K562 (cell line): Measurements from ENCODE around the gene HIVEP1. TPM values are rescaled to one million over a fixed set of nuclear protein-coding genes. Genes with fewer than 3 reads are reported as not detected.
A peak's percentile ranks its signal among the peaks of the same experiment; 100 is the strongest.

Experiments used
- CREBBP ChIP-seq: IDR thresholded peaks from one replicate; pipeline ENCODE4 v1.6.1; 2012; ENCODE audit warnings: low read depth, mild to moderate bottlenecking, control low read depth, inconsistent platforms, low read length
- EHMT2 ChIP-seq: fragments of 450-650 bp; IDR thresholded peaks from 2 replicates; pipeline ENCODE4 v1.6.1; 2018; ENCODE audit warnings: antibody characterized with exemption
- KLF10 ChIP-seq: fragments of 250-450 bp; sonication (Bioruptor Pico); IDR thresholded peaks from 2 replicates; pipeline ENCODE4 v1.6.1; 2021; ENCODE audit warnings: matching md5 sums
- NCOR1 ChIP-seq: fragments of 450-650 bp; IDR thresholded peaks from 2 replicates; pipeline ENCODE4 v1.6.1; 2016; ENCODE audit warnings: mild to moderate bottlenecking, moderate library complexity
- PHB2 ChIP-seq: fragments of 450-650 bp; IDR thresholded peaks from 2 replicates; pipeline ENCODE4 v1.6.1; 2017; ENCODE audit warnings: low read depth
- RCOR1 ChIP-seq, 2 experiments: IDR thresholded peaks; 2 replicates each; pipeline ENCODE4 v1.6.1; 2012; ENCODE audit warnings: low read depth in 2 of 2, low read length in 2 of 2, borderline replicate concordance in 1 of 2, improper control_type of control experiment in 1 of 2
- TRIM28 ChIP-seq: fragments of 450-650 bp; IDR thresholded peaks from 2 replicates; pipeline ENCODE4 v1.6.1; 2017
- WHSC1 ChIP-seq: IDR thresholded peaks from one replicate; pipeline ENCODE4 v1.6.1; 2012; ENCODE audit warnings: low read length, control low read depth, inconsistent platforms
- ZEB2 ChIP-seq: fragments of 450-650 bp; IDR thresholded peaks from 2 replicates; pipeline ENCODE4 v1.6.1; 2016
- ZNF134 ChIP-seq: fragments of 250-450 bp; sonication (Bioruptor Pico); conservative IDR thresholded peaks from 2 replicates; pipeline ENCODE4 v1.4.0; 2020
- ZNF217 ChIP-seq: sonication (generic); formaldehyde crosslinking; IDR thresholded peaks from 2 replicates; pipeline ENCODE4 v1.8.0; 2022; ENCODE audit warnings: mild to moderate bottlenecking, missing genetic modification reagents
- ZNF263 ChIP-seq: sonication (generic); formaldehyde crosslinking; IDR thresholded peaks from 2 replicates; pipeline ENCODE4 v1.8.0; 2022; ENCODE audit warnings: mild to moderate bottlenecking, missing genetic modification reagents, borderline replicate concordance
- ZNF311 ChIP-seq: fragments of 250-450 bp; sonication (Bioruptor Pico); IDR thresholded peaks from 2 replicates; pipeline ENCODE4 v1.4.0; 2020; ENCODE audit warnings: mild to moderate bottlenecking, moderate library complexity
- ZNF717 ChIP-seq: fragments of 250-450 bp; sonication (Bioruptor Pico); IDR thresholded peaks from 2 replicates; pipeline ENCODE4 v1.5.0; 2021
- polyA plus RNA-seq, 8 experiments: library from polyadenylated mRNA; depleted of rRNA in 4 of 8; stranded (reverse) in 5 of 8; unstranded in 3 of 8; fragments of >200 nt; fragmentation: Nextera tagmentation in 2 of 8; fragmentation: Illumina TruSeq in 1 of 8; extraction: Ambion mirVana in 2 of 8; extraction: Trizol in 1 of 8; gene quantifications; 2 replicates each; pipeline versions ENCODE4 v1.2.1 to v1.2.3, GENCODE V29; 2011 to 2014; ENCODE audit warnings: inconsistent platforms in 1 of 8, missing spikeins in 1 of 8
- total RNA-seq, 7 experiments: library from RNA; depleted of rRNA in 6 of 7; stranded (reverse); fragments of >200 nt in 6 of 7; fragmentation: Illumina TruSeq in 2 of 7; extraction: Trizol in 2 of 7; gene quantifications; 2 replicates each; pipeline versions ENCODE4 v1.2.1 to v1.2.3, GENCODE V29; 2011 to 2021; ENCODE audit warnings: low replicate concordance in 1 of 7
- TF ChIP-seq, protein P1 (sequence below): fragments of 450-650 bp; IDR thresholded peaks from 2 replicates; pipeline ENCODE4 v1.6.1; 2016; ENCODE audit warnings: mild to moderate bottlenecking
- TF ChIP-seq, protein P2 (sequence below), 2 experiments: fragments of 150-350 bp in 1 of 2; IDR thresholded peaks; 2 replicates each; pipeline ENCODE4 v1.6.1; 2012 to 2016; ENCODE audit warnings: low read depth in 2 of 2, low read length in 2 of 2, mild to moderate bottlenecking in 1 of 2, moderate library complexity in 1 of 2
- TF ChIP-seq, protein P3 (sequence below), 2 experiments: IDR thresholded peaks; 2 replicates each; pipeline ENCODE4 v1.6.1; 2011; ENCODE audit warnings: borderline replicate concordance in 1 of 2, control low read depth in 1 of 2, low read depth in 1 of 2, low read length in 1 of 2, mild to moderate bottlenecking in 1 of 2, mixed read lengths in 1 of 2, moderate library complexity in 1 of 2; ENCODE audit not compliant: insufficient read depth in 1 of 2, insufficient read length in 1 of 2, poor library complexity in 1 of 2, severe bottlenecking in 1 of 2; ENCODE audit errors: extremely low read depth in 1 of 2
- TF ChIP-seq, protein P4 (sequence below): sonication (generic); IDR thresholded peaks from 2 replicates; pipeline ENCODE4 v1.6.1; 2016
- TF ChIP-seq, protein P5 (sequence below): fragments of 450-650 bp; IDR thresholded peaks from 2 replicates; pipeline ENCODE4 v1.6.1; 2016; ENCODE audit warnings: antibody characterized with exemption

HIVEP1 gene
- total and polyA plus RNA-seq, 9 of the 15 experiments (the other 6 are each of a cell fraction or from before 2014, with no cell fraction given) = 6.0 to 33.3 (median 21.7) TPM

DNA sequence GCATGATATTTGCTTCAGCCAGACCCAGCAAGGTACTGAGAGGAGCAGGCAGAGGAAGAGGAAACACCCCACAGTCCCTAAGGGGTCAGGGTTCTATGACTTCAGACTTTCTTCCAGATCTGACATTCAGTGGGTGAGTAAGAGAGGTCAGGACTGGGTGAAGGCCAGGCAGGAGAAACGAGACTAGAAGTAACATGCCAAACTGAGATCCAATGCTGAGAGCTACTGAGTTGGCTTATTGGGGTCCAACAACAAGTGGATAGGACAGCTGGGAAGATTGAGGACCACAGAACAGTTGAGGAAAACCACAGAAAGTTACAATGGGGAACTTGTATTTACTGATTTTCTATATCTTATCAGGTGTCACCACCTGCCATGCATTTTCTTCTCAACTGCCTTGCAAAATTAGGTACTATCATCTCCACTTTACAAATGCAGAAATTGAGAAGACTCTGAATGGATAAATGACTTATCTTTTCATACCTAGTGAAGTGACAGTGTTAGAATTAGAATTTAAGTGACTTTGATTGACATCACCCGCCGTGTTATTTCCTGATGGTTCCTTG lies 43.8 kb upstream of the HIVEP1 start (continued):
- TF ChIP-seq, protein P1, sequence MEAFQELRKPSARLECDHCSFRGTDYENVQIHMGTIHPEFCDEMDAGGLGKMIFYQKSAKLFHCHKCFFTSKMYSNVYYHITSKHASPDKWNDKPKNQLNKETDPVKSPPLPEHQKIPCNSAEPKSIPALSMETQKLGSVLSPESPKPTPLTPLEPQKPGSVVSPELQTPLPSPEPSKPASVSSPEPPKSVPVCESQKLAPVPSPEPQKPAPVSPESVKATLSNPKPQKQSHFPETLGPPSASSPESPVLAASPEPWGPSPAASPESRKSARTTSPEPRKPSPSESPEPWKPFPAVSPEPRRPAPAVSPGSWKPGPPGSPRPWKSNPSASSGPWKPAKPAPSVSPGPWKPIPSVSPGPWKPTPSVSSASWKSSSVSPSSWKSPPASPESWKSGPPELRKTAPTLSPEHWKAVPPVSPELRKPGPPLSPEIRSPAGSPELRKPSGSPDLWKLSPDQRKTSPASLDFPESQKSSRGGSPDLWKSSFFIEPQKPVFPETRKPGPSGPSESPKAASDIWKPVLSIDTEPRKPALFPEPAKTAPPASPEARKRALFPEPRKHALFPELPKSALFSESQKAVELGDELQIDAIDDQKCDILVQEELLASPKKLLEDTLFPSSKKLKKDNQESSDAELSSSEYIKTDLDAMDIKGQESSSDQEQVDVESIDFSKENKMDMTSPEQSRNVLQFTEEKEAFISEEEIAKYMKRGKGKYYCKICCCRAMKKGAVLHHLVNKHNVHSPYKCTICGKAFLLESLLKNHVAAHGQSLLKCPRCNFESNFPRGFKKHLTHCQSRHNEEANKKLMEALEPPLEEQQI = peak; percentile 62; the same call in 1 of the 2 replicates
- TF ChIP-seq TRIM28 (peak; percentile 64; the same call in 1 of the 2 replicates), ZNF217 (CRISPR knock-in tag) (no peak), ZNF263 (peak; percentile 23; the same call in 1 of the 2 replicates), ZEB2 (peak; percentile 76), ZNF134 (CRISPR knock-in tag) (no peak), NCOR1 (peak; percentile 68), EHMT2 (0 out of 2 replicates have a peak, but pooled peaks have one; percentile 48), PHB2 (no peak; the same call in 1 of the 2 replicates), ZNF717 (CRISPR knock-in tag) (no peak), RCOR1 (IDR thresholded peaks at IDR 0.05; ENCODE audit: borderline replicate concordance in 1 of 2, low read depth in 2 of 2, low read length in 2 of 2) (peak in 1 of 2 experiments; percentile 28; a peak in 2 of 4 replicates), CREBBP (no peak), ZNF311 (no peak), WHSC1 (no peak), KLF10 (no peak)
- TF ChIP-seq, protein P2, sequence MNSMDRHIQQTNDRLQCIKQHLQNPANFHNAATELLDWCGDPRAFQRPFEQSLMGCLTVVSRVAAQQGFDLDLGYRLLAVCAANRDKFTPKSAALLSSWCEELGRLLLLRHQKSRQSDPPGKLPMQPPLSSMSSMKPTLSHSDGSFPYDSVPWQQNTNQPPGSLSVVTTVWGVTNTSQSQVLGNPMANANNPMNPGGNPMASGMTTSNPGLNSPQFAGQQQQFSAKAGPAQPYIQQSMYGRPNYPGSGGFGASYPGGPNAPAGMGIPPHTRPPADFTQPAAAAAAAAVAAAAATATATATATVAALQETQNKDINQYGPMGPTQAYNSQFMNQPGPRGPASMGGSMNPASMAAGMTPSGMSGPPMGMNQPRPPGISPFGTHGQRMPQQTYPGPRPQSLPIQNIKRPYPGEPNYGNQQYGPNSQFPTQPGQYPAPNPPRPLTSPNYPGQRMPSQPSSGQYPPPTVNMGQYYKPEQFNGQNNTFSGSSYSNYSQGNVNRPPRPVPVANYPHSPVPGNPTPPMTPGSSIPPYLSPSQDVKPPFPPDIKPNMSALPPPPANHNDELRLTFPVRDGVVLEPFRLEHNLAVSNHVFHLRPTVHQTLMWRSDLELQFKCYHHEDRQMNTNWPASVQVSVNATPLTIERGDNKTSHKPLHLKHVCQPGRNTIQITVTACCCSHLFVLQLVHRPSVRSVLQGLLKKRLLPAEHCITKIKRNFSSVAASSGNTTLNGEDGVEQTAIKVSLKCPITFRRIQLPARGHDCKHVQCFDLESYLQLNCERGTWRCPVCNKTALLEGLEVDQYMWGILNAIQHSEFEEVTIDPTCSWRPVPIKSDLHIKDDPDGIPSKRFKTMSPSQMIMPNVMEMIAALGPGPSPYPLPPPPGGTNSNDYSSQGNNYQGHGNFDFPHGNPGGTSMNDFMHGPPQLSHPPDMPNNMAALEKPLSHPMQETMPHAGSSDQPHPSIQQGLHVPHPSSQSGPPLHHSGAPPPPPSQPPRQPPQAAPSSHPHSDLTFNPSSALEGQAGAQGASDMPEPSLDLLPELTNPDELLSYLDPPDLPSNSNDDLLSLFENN (IDR thresholded peaks at IDR 0.05; ENCODE audit: low read depth in 2 of 2, low read length in 2 of 2) = 0 out of 4 replicates have a peak, but pooled peaks of 1 of the 2 experiments have one; percentile 25
- TF ChIP-seq, protein P3, sequence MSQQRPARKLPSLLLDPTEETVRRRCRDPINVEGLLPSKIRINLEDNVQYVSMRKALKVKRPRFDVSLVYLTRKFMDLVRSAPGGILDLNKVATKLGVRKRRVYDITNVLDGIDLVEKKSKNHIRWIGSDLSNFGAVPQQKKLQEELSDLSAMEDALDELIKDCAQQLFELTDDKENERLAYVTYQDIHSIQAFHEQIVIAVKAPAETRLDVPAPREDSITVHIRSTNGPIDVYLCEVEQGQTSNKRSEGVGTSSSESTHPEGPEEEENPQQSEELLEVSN (IDR thresholded peaks at IDR 0.05; ENCODE audit: borderline replicate concordance in 1 of 2, extremely low read depth in 1 of 2, insufficient read depth in 1 of 2, insufficient read length in 1 of 2, low read depth in 1 of 2, low read length in 1 of 2, poor library complexity in 1 of 2, severe bottlenecking in 1 of 2) = no peak
- TF ChIP-seq, protein P4, sequence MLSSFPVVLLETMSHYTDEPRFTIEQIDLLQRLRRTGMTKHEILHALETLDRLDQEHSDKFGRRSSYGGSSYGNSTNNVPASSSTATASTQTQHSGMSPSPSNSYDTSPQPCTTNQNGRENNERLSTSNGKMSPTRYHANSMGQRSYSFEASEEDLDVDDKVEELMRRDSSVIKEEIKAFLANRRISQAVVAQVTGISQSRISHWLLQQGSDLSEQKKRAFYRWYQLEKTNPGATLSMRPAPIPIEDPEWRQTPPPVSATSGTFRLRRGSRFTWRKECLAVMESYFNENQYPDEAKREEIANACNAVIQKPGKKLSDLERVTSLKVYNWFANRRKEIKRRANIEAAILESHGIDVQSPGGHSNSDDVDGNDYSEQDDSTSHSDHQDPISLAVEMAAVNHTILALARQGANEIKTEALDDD = peak; percentile 56; the same call in 1 of the 2 replicates
- TF ChIP-seq, protein P5, sequence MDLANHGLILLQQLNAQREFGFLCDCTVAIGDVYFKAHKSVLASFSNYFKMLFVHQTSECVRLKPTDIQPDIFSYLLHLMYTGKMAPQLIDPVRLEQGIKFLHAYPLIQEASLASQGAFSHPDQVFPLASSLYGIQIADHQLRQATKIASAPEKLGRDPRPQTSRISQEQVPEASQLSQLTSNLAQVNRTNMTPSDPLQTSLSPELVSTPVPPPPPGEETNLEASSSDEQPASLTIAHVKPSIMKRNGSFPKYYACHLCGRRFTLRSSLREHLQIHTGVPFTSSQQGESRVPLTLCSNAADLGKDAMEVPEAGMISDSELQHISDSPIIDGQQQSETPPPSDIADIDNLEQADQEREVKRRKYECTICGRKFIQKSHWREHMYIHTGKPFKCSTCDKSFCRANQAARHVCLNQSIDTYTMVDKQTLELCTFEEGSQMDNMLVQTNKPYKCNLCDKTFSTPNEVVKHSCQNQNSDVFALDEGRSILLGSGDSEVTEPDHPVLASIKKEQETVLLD = peak; percentile 82; the same call in 1 of the 2 replicates
